ENCODE measurements around the gene DCDC2.
"Not testable (repeated sequence)": the region's sequence is repeated elsewhere in the genome, so short reads cannot be mapped to it uniquely, and the experiment has no call there.

DCDC2 gene

GRCh38 chr6:24154121-24154520 lies 203.7 kb downstream of the DCDC2 start:
- no peak overlapping the region for H3K4me3 ChIP-seq (ENCODE audit: low read depth, low read length)

- H3K4me3 ChIP-seq (ENCODE audit: low read depth, low read length) = no peak overlapping the region
These were observed 205.8 kb downstream of the DCDC2 start for GRCh38 chr6:24152014-24152413.

GRCh38 chr6:24149836-24150235 lies 208.0 kb downstream of the DCDC2 start:
- H3K4me3 ChIP-seq (ENCODE audit: low read depth, low read length) = no peak overlapping the region

GRCh38 chr6:24149296-24149695 lies 208.6 kb downstream of the DCDC2 start:
- no peak overlapping the region for H3K4me3 ChIP-seq (ENCODE audit: low read depth, low read length)

- no peak overlapping the region for H3K4me3 ChIP-seq (ENCODE audit: low read depth, low read length)
These were observed 209.2 kb downstream of the DCDC2 start for GRCh38 chr6:24148684-24149083.

- H3K4me3 ChIP-seq (ENCODE audit: low read depth, low read length) = no peak overlapping the region
These were observed 209.7 kb downstream of the DCDC2 start for GRCh38 chr6:24148154-24148570.

GRCh38 chr6:24147511-24148153 lies 210.2 kb downstream of the DCDC2 start:
- H3K4me3 ChIP-seq (ENCODE audit: low read depth, low read length) = no peak overlapping the region

GRCh38 chr6:24146871-24147270 lies 211.0 kb downstream of the DCDC2 start:
- H3K4me3 ChIP-seq (ENCODE audit: low read depth, low read length) = no peak overlapping the region

GRCh38 chr6:24145690-24146131 lies 212.1 kb downstream of the DCDC2 start:
- no peak overlapping the region for H3K4me3 ChIP-seq (ENCODE audit: low read depth, low read length)

GRCh38 chr6:24142733-24143132 lies 215.1 kb downstream of the DCDC2 start:
- H3K4me3 ChIP-seq (ENCODE audit: low read depth, low read length) = not testable (repeated sequence)

- no peak overlapping the region for H3K4me3 ChIP-seq (ENCODE audit: low read depth, low read length)
These were observed 217.3 kb downstream of the DCDC2 start for GRCh38 chr6:24140591-24140990.

- H3K4me3 ChIP-seq (ENCODE audit: low read depth, low read length) = no peak overlapping the region
These were observed 218.2 kb downstream of the DCDC2 start for GRCh38 chr6:24139639-24140038.

- H3K4me3 ChIP-seq (ENCODE audit: low read depth, low read length) = no peak overlapping the region
These were observed 218.8 kb downstream of the DCDC2 start for GRCh38 chr6:24139080-24139479.

- H3K4me3 ChIP-seq (ENCODE audit: low read depth, low read length) = no peak overlapping the region
These were observed 226.1 kb downstream of the DCDC2 start for GRCh38 chr6:24131751-24132150.

- no peak overlapping the region for H3K4me3 ChIP-seq (ENCODE audit: low read depth, low read length)
These were observed 230.5 kb downstream of the DCDC2 start for GRCh38 chr6:24127316-24127715.

GRCh38 chr6:24126586-24127192 lies 231.2 kb downstream of the DCDC2 start:
- H3K4me3 ChIP-seq (ENCODE audit: low read depth, low read length) = peak overlapping the region; percentile 69

GRCh38 chr6:24125980-24126379 lies 231.9 kb downstream of the DCDC2 start, which contains the start of gene NRSN1:
NRSN1 (plus strand) TSS chr6:24126215; CDS start chr6:24134328, 8,113 bp downstream.
- peak within 1 kb of the TSS; percentile 69 for H3K4me3 ChIP-seq (ENCODE audit: low read depth, low read length)

- no peak overlapping the region for H3K4me3 ChIP-seq (ENCODE audit: low read depth, low read length)
These were observed 235.7 kb downstream of the DCDC2 start for GRCh38 chr6:24122139-24122538.

All from iPS-11a (cell line).